GM23248 (cell line): ENCODE measurements around the gene CD163L1.

Experiments used
- EZH2 ChIP-seq: fragments of 200-600 bp; sonication (generic); IDR thresholded peaks from 2 replicates; pipeline ENCODE4 v1.6.1; 2018; ENCODE audit warnings: antibody characterized with exemption, mild to moderate bottlenecking; ENCODE audit not compliant: insufficient read depth, poor library complexity, severe bottlenecking
- EZH2phosphoT487 ChIP-seq: fragments of 200-600 bp; sonication (generic); IDR thresholded peaks from 2 replicates; pipeline ENCODE4 v1.6.1; 2018; ENCODE audit warnings: antibody characterized with exemption, moderate library complexity, mild to moderate bottlenecking, low read depth; ENCODE audit not compliant: insufficient read depth

DNA sequence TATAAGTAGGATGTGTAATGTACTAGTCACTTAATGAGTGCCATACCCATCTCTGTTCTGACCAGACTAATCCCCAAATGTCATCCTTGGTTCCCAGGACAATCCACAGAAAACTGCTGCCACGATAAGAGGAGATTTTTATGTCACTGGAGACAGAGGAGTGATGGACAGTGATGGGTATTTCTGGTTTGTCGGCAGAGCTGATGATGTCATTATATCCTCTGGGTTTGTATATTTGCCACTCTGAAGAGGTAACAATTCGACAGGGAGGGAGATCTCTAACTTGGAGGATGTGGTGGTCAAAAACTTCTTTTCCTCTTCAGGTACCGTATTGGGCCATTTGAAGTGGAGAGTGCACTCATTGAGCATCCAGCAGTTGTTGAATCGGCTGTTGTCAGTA, 119.8 kb downstream of the CD163L1 start:
- TF ChIP-seq EZH2phosphoT487 (no peak), EZH2 (no peak)
